GM10266 (cell line): ENCODE results near the gene NOTO.
A peak's percentile ranks its signal among the peaks of the same experiment; 100 is the strongest.
"Not testable (repeated sequence)": the region's sequence is repeated elsewhere in the genome, so short reads cannot be mapped to it uniquely, and the experiment has no call there.

ENCODE experiments used
- DNase-seq: peaks from one replicate; pipeline ENCODE4 v3.0.0; 2012; ENCODE audit errors: extremely low spot score
- CTCF ChIP-seq: IDR thresholded peaks from 2 replicates; pipeline ENCODE4 v1.5.1; 2012; ENCODE audit warnings: mild to moderate bottlenecking, low read depth; ENCODE audit not compliant: control insufficient read depth, insufficient read depth; ENCODE audit errors: missing control alignments

NOTO gene

GRCh38 chr2:73177645-73178255, 24.6 kb upstream of the NOTO start:
- peak; percentile 19 for TF ChIP-seq CTCF
- DNase-seq: no peak

GRCh38 chr2:73185965-73186364, 16.4 kb upstream of the NOTO start:
- TF ChIP-seq CTCF: no peak
- no peak for DNase-seq

- no peak for DNase-seq
- no peak for TF ChIP-seq CTCF
These were observed 14.8 kb upstream of the NOTO start for GRCh38 chr2:73187549-73187948.

GRCh38 chr2:73197579-73197978, 4.8 kb upstream of the NOTO start:
- no peak for TF ChIP-seq CTCF
- DNase-seq: no peak

GRCh38 chr2:73200281-73200680, 2.1 kb upstream of the NOTO start:
- not testable (repeated sequence) for DNase-seq

- no peak for DNase-seq
- no peak for TF ChIP-seq CTCF
These were observed 794 bp downstream of the NOTO start for GRCh38 chr2:73203055-73203681.

- TF ChIP-seq CTCF: no peak
- DNase-seq: no peak
These were observed 3.2 kb downstream of the NOTO start for GRCh38 chr2:73205611-73206010.
